H1 (cell line): ENCODE results near the gene DNASE1L1. TPM values are rescaled to one million over a fixed set of nuclear protein-coding genes. Genes with fewer than 3 reads are reported as not detected.

ENCODE experiments used
- CTCF ChIA-PET: fragments of 300-600 bp; sonication (Branson Sonifier 250); formaldehyde crosslinking; loops from one replicate; lab custom pipeline; 2021; ENCODE audit not compliant: partially characterized antibody; lab: Charles Lee
- POLR2A ChIA-PET: fragments of 300-600 bp; sonication (Branson Sonifier 250); formaldehyde crosslinking; loops from one replicate; lab custom pipeline; 2021; ENCODE audit warnings: inconsistent platforms; ENCODE audit not compliant: partially characterized antibody; lab: Charles Lee
- DNase-seq, 2 experiments: peaks; one replicate each; pipeline versions ENCODE4 v3.0.0 to v3.0.0-alpha.2; 2010 to 2022; ENCODE audit warnings: low spot score in 2 of 2, low read depth in 1 of 2, mixed read lengths in 1 of 2
- FAIRE-seq: peaks from 2 replicates; lab custom pipeline; 2011; peaks lifted over from hg19 to GRCh38; lab: Jason Lieb, UNC
- H2AFZ ChIP-seq: 2 replicates; pipeline ENCODE4 v1.8.1; 2012; ENCODE audit warnings: low read length, inconsistent platforms
- H2AK5ac ChIP-seq: 2 replicates; pipeline ENCODE4 v1.6.1; 2013; ENCODE audit warnings: low read depth, low read length
- H2BK120ac ChIP-seq: replicated peaks from 2 replicates; pipeline ENCODE3; 2013; ENCODE audit warnings: low read depth, low read length, inconsistent platforms
- H2BK12ac ChIP-seq: 2 replicates; pipeline ENCODE4 v1.6.1; 2013; ENCODE audit warnings: low read depth, low read length
- H2BK15ac ChIP-seq: 2 replicates; pipeline ENCODE4 v1.6.1; 2013; ENCODE audit warnings: low read length
- H2BK20ac ChIP-seq: 2 replicates; pipeline ENCODE4 v1.6.1; 2013; ENCODE audit warnings: low read length
- H2BK5ac ChIP-seq: 2 replicates; pipeline ENCODE4 v1.6.1; 2013; ENCODE audit warnings: low read depth, low read length
- H3K14ac ChIP-seq: 2 replicates; pipeline ENCODE4 v1.6.1; 2013; ENCODE audit warnings: inconsistent platforms; ENCODE audit not compliant: insufficient read length
- H3K18ac ChIP-seq: 2 replicates; pipeline ENCODE4 v1.6.1; 2013; ENCODE audit warnings: low read length; ENCODE audit errors: extremely low read depth
- H3K23ac ChIP-seq: 2 replicates; pipeline ENCODE4 v1.6.1; 2013; ENCODE audit warnings: inconsistent platforms; ENCODE audit not compliant: insufficient read length
- H3K23me2 ChIP-seq: 2 replicates; pipeline ENCODE4 v1.6.1; 2013; ENCODE audit warnings: low read depth, low read length
- H3K27ac ChIP-seq: 2 replicates; pipeline ENCODE4 v1.6.1; 2011; ENCODE audit warnings: low read depth, low read length, inconsistent platforms
- H3K27me3 ChIP-seq, 4 experiments: replicated peaks in 1 of 4; 1 replicate in 1 of 4; 2 replicates in 3 of 4; pipeline versions ENCODE4 v1.6.1 to v1.8.1; 2011 to 2013; ENCODE audit warnings: low read length in 3 of 4, mild to moderate bottlenecking in 3 of 4, inconsistent platforms in 2 of 4, mixed read lengths in 2 of 4, moderate library complexity in 1 of 4; ENCODE audit not compliant: control insufficient read depth in 3 of 4, insufficient read depth in 3 of 4; ENCODE audit errors: extremely low read depth in 1 of 4
- H3K36me3 ChIP-seq, 4 experiments: 2 replicates each; pipeline versions ENCODE4 v1.6.1 to v1.8.1; 2011 to 2013; ENCODE audit warnings: mild to moderate bottlenecking in 4 of 4, low read length in 3 of 4, moderate library complexity in 2 of 4, control low read depth in 1 of 4, inconsistent platforms in 1 of 4; ENCODE audit not compliant: insufficient read depth in 4 of 4, control insufficient read depth in 2 of 4
- H3K4ac ChIP-seq: replicated peaks from 2 replicates; pipeline ENCODE3; 2013; ENCODE audit warnings: low read length, low read depth, mixed read lengths, inconsistent platforms; ENCODE audit not compliant: insufficient read length
- H3K4me1 ChIP-seq, 4 experiments: replicated peaks in 1 of 4; 1 replicate in 1 of 4; 2 replicates in 3 of 4; pipeline versions ENCODE4 v1.6.1 to v1.8.1; 2011 to 2013; ENCODE audit warnings: low read length in 3 of 4, inconsistent platforms in 2 of 4, mixed read lengths in 1 of 4; ENCODE audit not compliant: insufficient read depth in 4 of 4, control insufficient read depth in 3 of 4
- H3K4me2 ChIP-seq, 2 experiments: 2 replicates each; pipeline versions ENCODE4 v1.6.1 to v1.8.1; 2011 to 2013; ENCODE audit warnings: low read depth in 2 of 2, low read length in 2 of 2, control low read depth in 1 of 2, inconsistent platforms in 1 of 2, mild to moderate bottlenecking in 1 of 2; ENCODE audit not compliant: insufficient read depth in 1 of 2
- H3K4me3 ChIP-seq, 4 experiments: fragments of 200-600, 300-600 bp in 1 of 4; sonication (generic), shearing (Covaris generic), sonication (Bioruptor Twin) in 1 of 4; 2 replicates each; pipeline versions ENCODE4 v1.5.1 to v1.8.1; 2011 to 2016; ENCODE audit warnings: low read length in 4 of 4, low read depth in 3 of 4, control low read depth in 2 of 4, inconsistent platforms in 2 of 4, mild to moderate bottlenecking in 2 of 4, mixed read lengths in 1 of 4, moderate library complexity in 1 of 4; ENCODE audit not compliant: insufficient read depth in 2 of 4; ENCODE audit errors: extremely low read depth in 1 of 4
- H3K56ac ChIP-seq: replicated peaks from 2 replicates; pipeline ENCODE3; 2013; ENCODE audit warnings: low read depth, mild to moderate bottlenecking, mixed read lengths, low read length, inconsistent platforms; ENCODE audit not compliant: insufficient read length
- H3K79me1 ChIP-seq: 2 replicates; pipeline ENCODE4 v1.6.1; 2013; ENCODE audit warnings: low read depth, low read length, control low read depth
- H3K79me2 ChIP-seq, 2 experiments: 2 replicates each; pipeline versions ENCODE4 v1.6.1 to v1.8.1; 2012 to 2013; ENCODE audit warnings: low read length in 2 of 2, mild to moderate bottlenecking in 2 of 2, inconsistent platforms in 1 of 2; ENCODE audit not compliant: insufficient read depth in 2 of 2, control insufficient read depth in 1 of 2
- H3K9ac ChIP-seq, 4 experiments: replicated peaks in 1 of 4; 1 replicate in 1 of 4; 2 replicates in 3 of 4; pipeline versions ENCODE4 v1.6.1 to v1.8.1; 2011 to 2013; ENCODE audit warnings: low read depth in 3 of 4, low read length in 3 of 4, control low read depth in 2 of 4, mild to moderate bottlenecking in 2 of 4, moderate library complexity in 2 of 4, inconsistent platforms in 1 of 4; ENCODE audit errors: extremely low read depth in 1 of 4
- H3K9me3 ChIP-seq, 2 experiments: 2 replicates each; pipeline versions ENCODE4 v1.6.1 to v1.8.1; 2012 to 2013; ENCODE audit warnings: mild to moderate bottlenecking in 2 of 2, moderate library complexity in 2 of 2, control low read depth in 1 of 2, inconsistent platforms in 1 of 2, low read depth in 1 of 2, low read length in 1 of 2, mixed read lengths in 1 of 2; ENCODE audit not compliant: insufficient read depth in 2 of 2
- H4K20me1 ChIP-seq, 2 experiments: replicated peaks in 1 of 2; 2 replicates each; pipeline versions ENCODE3 to v1.8.1; 2011 to 2013; ENCODE audit warnings: inconsistent platforms in 2 of 2, low read length in 2 of 2, mild to moderate bottlenecking in 1 of 2; ENCODE audit not compliant: insufficient read depth in 2 of 2, control insufficient read depth in 1 of 2
- H4K5ac ChIP-seq: 2 replicates; pipeline ENCODE4 v1.6.1; 2013; ENCODE audit warnings: low read length, low read depth, mixed read lengths, inconsistent platforms; ENCODE audit not compliant: insufficient read length
- H4K8ac ChIP-seq: 2 replicates; pipeline ENCODE4 v1.8.0; 2013; ENCODE audit warnings: mild to moderate bottlenecking, moderate library complexity, low read length, inconsistent platforms; ENCODE audit not compliant: insufficient read depth; ENCODE audit errors: extremely low read depth
- H4K91ac ChIP-seq: replicated peaks from 2 replicates; pipeline ENCODE3; 2013; ENCODE audit warnings: low read length, mixed read lengths, inconsistent platforms; ENCODE audit not compliant: insufficient read length
- BRCA1 ChIP-seq: IDR thresholded peaks from 2 replicates; pipeline ENCODE4 v1.6.1; 2012; ENCODE audit warnings: low read depth, low read length, improper control_type of control experiment
- EP300 ChIP-seq, 2 experiments: IDR thresholded peaks; 1 replicate in 1 of 2; 2 replicates in 1 of 2; pipeline ENCODE4 v1.6.1; 2011 to 2012; ENCODE audit warnings: low read depth in 2 of 2, low read length in 2 of 2, mild to moderate bottlenecking in 2 of 2, borderline replicate concordance in 1 of 2, inconsistent platforms in 1 of 2, moderate library complexity in 1 of 2
- NANOG ChIP-seq: IDR thresholded peaks from 2 replicates; pipeline ENCODE4 v1.6.1; 2011; ENCODE audit warnings: low read length, low read depth, mild to moderate bottlenecking, inconsistent platforms; ENCODE audit not compliant: insufficient read depth, poor library complexity, severe bottlenecking
- RAD21 ChIP-seq, 2 experiments: IDR thresholded peaks in 1 of 2; conservative IDR thresholded peaks in 1 of 2; 2 replicates each; pipeline ENCODE4 v1.6.1; 2011; ENCODE audit warnings: low read depth in 2 of 2, low read length in 2 of 2, improper control_type of control experiment in 1 of 2, inconsistent platforms in 1 of 2, mild to moderate bottlenecking in 1 of 2, moderate library complexity in 1 of 2
- RBBP5 ChIP-seq: IDR thresholded peaks from 2 replicates; pipeline ENCODE4 v1.7.1; 2012; ENCODE audit warnings: low read depth, mild to moderate bottlenecking, inconsistent platforms, low read length, moderate library complexity, borderline replicate concordance
- RFX5 ChIP-seq: IDR thresholded peaks from 2 replicates; pipeline ENCODE4 v1.6.1; 2011; ENCODE audit warnings: low read depth, low read length, improper control_type of control experiment, borderline replicate concordance
- RXRA ChIP-seq: IDR thresholded peaks from 2 replicates; pipeline ENCODE4 v1.6.1; 2011; ENCODE audit warnings: low read depth, mild to moderate bottlenecking, low read length, moderate library complexity; ENCODE audit not compliant: insufficient read depth
- SIRT6 ChIP-seq: IDR thresholded peaks from one replicate; pipeline ENCODE4 v1.7.1; 2012; ENCODE audit warnings: low read length, inconsistent platforms
- SP1 ChIP-seq: IDR thresholded peaks from 2 replicates; pipeline ENCODE4 v1.6.1; 2011; ENCODE audit warnings: low read depth, low read length
- SP4 ChIP-seq: IDR thresholded peaks from 2 replicates; pipeline ENCODE4 v1.6.1; 2012; ENCODE audit warnings: low read length, inconsistent platforms
- WGBS, 2 experiments: shearing (Covaris generic) in 1 of 2; methylation state at CpG; one replicate each; pipeline versions ENCODE4 v1.1.6 to v1.1.7; 2013 to 2015; ENCODE audit warnings: low lambda C conversion rate in 2 of 2, mixed read lengths in 2 of 2, inconsistent platforms in 1 of 2, low coverage in 1 of 2, missing lambda C conversion rate in 1 of 2; ENCODE audit not compliant: insufficient replicate concordance in 2 of 2, insufficient coverage in 1 of 2, insufficient read length in 1 of 2; ENCODE audit errors: extremely low coverage in 1 of 2, missing lambda C conversion rate in 1 of 2; 5-methylcytosine and 5-hydroxymethylcytosine counted together
- polyA plus RNA-seq, 7 experiments: library from polyadenylated mRNA; depleted of rRNA in 3 of 7; stranded (reverse) in 5 of 7; unstranded in 2 of 7; fragments of >200 nt in 5 of 7; fragments of 200-250 nt in 2 of 7; gene quantifications; 1 replicate in 5 of 7; 2 replicates in 1 of 7; 4 replicates in 1 of 7; pipeline versions ENCODE4 v1.2.1 to v1.2.3, GENCODE V29; 2011 to 2013; ENCODE audit warnings: missing spikeins in 2 of 7, mixed read lengths in 2 of 7
- total RNA-seq: library from RNA; stranded (reverse); fragmentation: NEBNext Ultra II Directional; extraction: Animal tissue kit (Norgen Biotek cat#: 25700); gene quantifications from 2 replicates; pipeline ENCODE4 v1.2.1, GENCODE V29; 2021
- TF ChIP-seq, protein P1 (sequence below), 3 experiments: IDR thresholded peaks; 1 replicate in 2 of 3; 2 replicates in 1 of 3; pipeline versions ENCODE4 v1.5.1 to v1.6.1; 2011; ENCODE audit warnings: low read length in 3 of 3, mild to moderate bottlenecking in 3 of 3, inconsistent platforms in 2 of 3, low read depth in 1 of 3, moderate library complexity in 1 of 3; ENCODE audit not compliant: insufficient read depth in 1 of 3; ENCODE audit errors: control extremely low read depth in 1 of 3

The DNASE1L1 gene
- total and polyA plus RNA-seq, 2 of the 8 experiments (the other 6 are each of a cell fraction or from before 2014, with no cell fraction given): 8.7 to 30.0 TPM

GRCh38 chrX:154417157-154417556 is 8.1 kb upstream of the DNASE1L1 start:
- Histone ChIP-seq H2BK20ac (no peak overlapping the region), H3K9ac (no peak overlapping the region), H4K91ac (no peak overlapping the region), H3K79me1 (no peaks in the 10 kb centered on the region), H4K20me1 (no peaks in the 10 kb centered on the region), H3K4me1 (peaks cover 0 to 2% (median 0%) of the 10 kb centered on the region in 4 experiments; a peak in 1 of 7 replicates), H2BK120ac (no peak overlapping the region), H3K4me3 (no peak overlapping the region), H2AK5ac (no peak overlapping the region), H3K27me3 (no peaks in the 10 kb centered on the region), H2AFZ (no peak overlapping the region), H3K27ac (no peak overlapping the region), H3K18ac (no peak overlapping the region), H3K14ac (no peak overlapping the region), H4K8ac (no peak overlapping the region), H3K23me2 (no peaks in the 10 kb centered on the region), H3K4ac (no peak overlapping the region), H3K36me3 (peaks cover 0 to 8% (median 0%) of the 10 kb centered on the region in 4 experiments; a peak in 1 of 8 replicates), H3K23ac (no peak overlapping the region), H3K9me3 (no peaks in the 10 kb centered on the region), H2BK12ac (no peak overlapping the region), H2BK15ac (no peak overlapping the region), H3K79me2 (no peaks in the 10 kb centered on the region), H2BK5ac (no peak overlapping the region), H3K56ac (no peak overlapping the region), H4K5ac (no peak overlapping the region), H3K4me2 (no peak overlapping the region)
- DNase-seq (no peak), FAIRE-seq (no peak)
- WGBS, 2 experiments: 100% methylated on average over 7 of the region's 7 CpGs; no CpG with 5 or more reads in 1 of the 2 experiments
- CTCF ChIA-PET: no interaction called here
- POLR2A ChIA-PET: interaction anchor here (0.8 to 8.7 kb wide), 2 partner anchors 17 to 444 kb away, joined by 3 to 76 read pairs; partner anchors contain the start of gene RPL10
- no peak for TF ChIP-seq SP4
- TF ChIP-seq RFX5: no peak
- TF ChIP-seq SP1: no peak
- no peak for TF ChIP-seq SIRT6
- no peak for TF ChIP-seq RAD21 (IDR thresholded peaks at IDR 0.05 in 1 of 2, conservative IDR thresholded peaks at IDR 0.05 in 1 of 2; ENCODE audit: low read depth in 2 of 2, low read length in 2 of 2)
- TF ChIP-seq RXRA: no peak
- TF ChIP-seq EP300 (IDR thresholded peaks at IDR 0.05; ENCODE audit: borderline replicate concordance in 1 of 2, low read depth in 2 of 2, low read length in 2 of 2): no peak
- TF ChIP-seq, protein P1, sequence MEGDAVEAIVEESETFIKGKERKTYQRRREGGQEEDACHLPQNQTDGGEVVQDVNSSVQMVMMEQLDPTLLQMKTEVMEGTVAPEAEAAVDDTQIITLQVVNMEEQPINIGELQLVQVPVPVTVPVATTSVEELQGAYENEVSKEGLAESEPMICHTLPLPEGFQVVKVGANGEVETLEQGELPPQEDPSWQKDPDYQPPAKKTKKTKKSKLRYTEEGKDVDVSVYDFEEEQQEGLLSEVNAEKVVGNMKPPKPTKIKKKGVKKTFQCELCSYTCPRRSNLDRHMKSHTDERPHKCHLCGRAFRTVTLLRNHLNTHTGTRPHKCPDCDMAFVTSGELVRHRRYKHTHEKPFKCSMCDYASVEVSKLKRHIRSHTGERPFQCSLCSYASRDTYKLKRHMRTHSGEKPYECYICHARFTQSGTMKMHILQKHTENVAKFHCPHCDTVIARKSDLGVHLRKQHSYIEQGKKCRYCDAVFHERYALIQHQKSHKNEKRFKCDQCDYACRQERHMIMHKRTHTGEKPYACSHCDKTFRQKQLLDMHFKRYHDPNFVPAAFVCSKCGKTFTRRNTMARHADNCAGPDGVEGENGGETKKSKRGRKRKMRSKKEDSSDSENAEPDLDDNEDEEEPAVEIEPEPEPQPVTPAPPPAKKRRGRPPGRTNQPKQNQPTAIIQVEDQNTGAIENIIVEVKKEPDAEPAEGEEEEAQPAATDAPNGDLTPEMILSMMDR (IDR thresholded peaks at IDR 0.05; ENCODE audit: control extremely low read depth in 1 of 3, insufficient read depth in 1 of 3, low read depth in 1 of 3, low read length in 3 of 3): no peak
- no peak for TF ChIP-seq NANOG
- no peak for TF ChIP-seq BRCA1
- no peak for TF ChIP-seq RBBP5
